GM18909 (cell line): ENCODE data around the gene LRRC37A3.
"Not testable (repeated sequence)": the region's sequence is repeated elsewhere in the genome, so short reads cannot be mapped to it uniquely, and the experiment has no call there.

ENCODE experiments used
- ATAC-seq: cut with Tn5 transposase; IDR thresholded peaks from one replicate; pipeline ENCODE4 v1.9.1; 2021; ENCODE audit warnings: mild to moderate bottlenecking; ENCODE audit not compliant: unreplicated experiment, poor library complexity

Gene LRRC37A3

GRCh38 chr17:64837018-64837761 lies 82.1 kb downstream of the LRRC37A3 start:
- ATAC-seq: peak; percentile 96

- peak; percentile 32 for ATAC-seq
These were observed 82.7 kb downstream of the LRRC37A3 start for GRCh38 chr17:64836623-64837017.

- not testable (repeated sequence) for ATAC-seq
These were observed 85.2 kb downstream of the LRRC37A3 start for GRCh38 chr17:64834060-64834459.

- not testable (repeated sequence) for ATAC-seq
These were observed 88.6 kb downstream of the LRRC37A3 start for GRCh38 chr17:64830631-64831040.

GRCh38 chr17:64829824-64830630 lies 89.3 kb downstream of the LRRC37A3 start:
- ATAC-seq: not testable (repeated sequence)

GRCh38 chr17:64829068-64829467 lies 90.2 kb downstream of the LRRC37A3 start:
- not testable (repeated sequence) for ATAC-seq

- not testable (repeated sequence) for ATAC-seq
These were observed 100.4 kb downstream of the LRRC37A3 start for GRCh38 chr17:64818904-64819303.

GRCh38 chr17:64815833-64816198 lies 103.5 kb downstream of the LRRC37A3 start:
- not testable (repeated sequence) for ATAC-seq

- ATAC-seq: not testable (repeated sequence)
These were observed 104.1 kb downstream of the LRRC37A3 start for GRCh38 chr17:64814993-64815832.

GRCh38 chr17:64808178-64808977 lies 110.9 kb downstream of the LRRC37A3 start:
- peak; percentile 93 for ATAC-seq
